Astrocyte (in vitro differentiated cells and primary cell): ENCODE results near the gene TBC1D9. TPM values are rescaled to one million over a fixed set of nuclear protein-coding genes. Genes with fewer than 3 reads are reported as not detected.

ENCODE experiments used
- DNase-seq: peaks from one replicate; pipeline ENCODE4 v3.0.0-alpha.2; 2010; ENCODE audit warnings: low read depth
- FAIRE-seq: peaks from 2 replicates; lab custom pipeline; 2011; peaks lifted over from hg19 to GRCh38; lab: Jason Lieb, UNC
- H2AFZ ChIP-seq: 2 replicates; pipeline ENCODE4 v1.6.0; 2012; ENCODE audit warnings: low read depth, low read length, inconsistent platforms
- H3K27ac ChIP-seq: 2 replicates; pipeline ENCODE4 v1.5.1; 2011; ENCODE audit warnings: low read depth, low read length, inconsistent platforms
- H3K27me3 ChIP-seq: 2 replicates; pipeline ENCODE4 v1.6.0; 2011; ENCODE audit warnings: low read length, inconsistent platforms; ENCODE audit not compliant: insufficient read depth
- H3K36me3 ChIP-seq: 2 replicates; pipeline ENCODE4 v1.5.1; 2011; ENCODE audit warnings: low read length, inconsistent platforms; ENCODE audit not compliant: insufficient read depth
- H3K4me1 ChIP-seq: 2 replicates; pipeline ENCODE4 v1.5.1; 2011; ENCODE audit warnings: low read length, inconsistent platforms; ENCODE audit not compliant: insufficient read depth
- H3K4me2 ChIP-seq: 2 replicates; pipeline ENCODE4 v1.6.0; 2012; ENCODE audit warnings: low read length, inconsistent platforms
- H3K4me3 ChIP-seq: 2 replicates; pipeline ENCODE4 v1.5.1; 2011; ENCODE audit warnings: low read depth, mild to moderate bottlenecking, low read length, inconsistent platforms; ENCODE audit not compliant: insufficient read depth
- H3K79me2 ChIP-seq: 2 replicates; pipeline ENCODE4 v1.6.0; 2012; ENCODE audit warnings: mild to moderate bottlenecking, low read length, inconsistent platforms; ENCODE audit not compliant: insufficient read depth
- H3K9ac ChIP-seq: 2 replicates; pipeline ENCODE4 v1.6.0; 2012; ENCODE audit warnings: mild to moderate bottlenecking, low read length, inconsistent platforms
- H3K9me3 ChIP-seq: 2 replicates; pipeline ENCODE4 v1.5.1; 2012; ENCODE audit warnings: low read depth, mild to moderate bottlenecking, low read length, inconsistent platforms; ENCODE audit not compliant: insufficient read depth
- H4K20me1 ChIP-seq: 2 replicates; pipeline ENCODE4 v1.6.0; 2012; ENCODE audit warnings: low read length, inconsistent platforms; ENCODE audit not compliant: insufficient read depth
- H3K27ac Mint-ChIP-seq: one replicate; pipeline ENCODE4 v1.8.0; 2021; ENCODE audit warnings: mild to moderate bottlenecking, mixed read lengths; ENCODE audit not compliant: unreplicated experiment
- H3K27me3 Mint-ChIP-seq: one replicate; pipeline ENCODE4 v1.8.0; 2021; ENCODE audit warnings: low read depth, mixed read lengths; ENCODE audit not compliant: unreplicated experiment
- H3K36me3 Mint-ChIP-seq: one replicate; pipeline ENCODE4 v1.8.0; 2021; ENCODE audit warnings: low read depth, mixed read lengths; ENCODE audit not compliant: unreplicated experiment
- H3K4me1 Mint-ChIP-seq: one replicate; pipeline ENCODE4 v1.8.0; 2021; ENCODE audit warnings: low read depth, mixed read lengths; ENCODE audit not compliant: unreplicated experiment
- H3K4me3 Mint-ChIP-seq: one replicate; pipeline ENCODE4 v1.8.0; 2021; ENCODE audit warnings: mild to moderate bottlenecking, moderate library complexity, mixed read lengths; ENCODE audit not compliant: unreplicated experiment
- H3K9me3 Mint-ChIP-seq: one replicate; pipeline ENCODE4 v1.8.0; 2021; ENCODE audit warnings: mild to moderate bottlenecking, mixed read lengths; ENCODE audit not compliant: unreplicated experiment
- EZH2 ChIP-seq: IDR thresholded peaks from 2 replicates; pipeline ENCODE4 v1.6.1; 2012; ENCODE audit warnings: mild to moderate bottlenecking, low read length, inconsistent platforms; ENCODE audit not compliant: insufficient read depth
- total RNA-seq: library from RNA; stranded (reverse); gene quantifications from 2 replicates; pipeline ENCODE4 v1.2.1, GENCODE V29; 2021
- TF ChIP-seq, protein P1 (sequence below): IDR thresholded peaks from 2 replicates; pipeline ENCODE4 v1.5.1; 2011; ENCODE audit warnings: low read depth, mild to moderate bottlenecking, inconsistent platforms, low read length, moderate library complexity; ENCODE audit not compliant: insufficient read depth

The TBC1D9 gene
- total RNA-seq, 1 donor from 2014 or later, result 31.6 TPM

GRCh38 chr4:140659943-140660700 lies 96.1 kb downstream of the TBC1D9 start:
- H3K4me1 ChIP-seq, result no peaks in the 10 kb centered on the region
- no peak for FAIRE-seq
- no peak overlapping the region for H3K4me3 ChIP-seq
- peaks cover 27% of the 10 kb centered on the region for H3K36me3 Mint-ChIP-seq
- no peaks in the 10 kb centered on the region for H3K79me2 ChIP-seq
- no peak overlapping the region for H2AFZ ChIP-seq
- no peaks in the 10 kb centered on the region for H3K27me3 Mint-ChIP-seq
- no peaks in the 10 kb centered on the region for H4K20me1 ChIP-seq
- TF ChIP-seq, protein P1, sequence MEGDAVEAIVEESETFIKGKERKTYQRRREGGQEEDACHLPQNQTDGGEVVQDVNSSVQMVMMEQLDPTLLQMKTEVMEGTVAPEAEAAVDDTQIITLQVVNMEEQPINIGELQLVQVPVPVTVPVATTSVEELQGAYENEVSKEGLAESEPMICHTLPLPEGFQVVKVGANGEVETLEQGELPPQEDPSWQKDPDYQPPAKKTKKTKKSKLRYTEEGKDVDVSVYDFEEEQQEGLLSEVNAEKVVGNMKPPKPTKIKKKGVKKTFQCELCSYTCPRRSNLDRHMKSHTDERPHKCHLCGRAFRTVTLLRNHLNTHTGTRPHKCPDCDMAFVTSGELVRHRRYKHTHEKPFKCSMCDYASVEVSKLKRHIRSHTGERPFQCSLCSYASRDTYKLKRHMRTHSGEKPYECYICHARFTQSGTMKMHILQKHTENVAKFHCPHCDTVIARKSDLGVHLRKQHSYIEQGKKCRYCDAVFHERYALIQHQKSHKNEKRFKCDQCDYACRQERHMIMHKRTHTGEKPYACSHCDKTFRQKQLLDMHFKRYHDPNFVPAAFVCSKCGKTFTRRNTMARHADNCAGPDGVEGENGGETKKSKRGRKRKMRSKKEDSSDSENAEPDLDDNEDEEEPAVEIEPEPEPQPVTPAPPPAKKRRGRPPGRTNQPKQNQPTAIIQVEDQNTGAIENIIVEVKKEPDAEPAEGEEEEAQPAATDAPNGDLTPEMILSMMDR, result no peak
- no peak for TF ChIP-seq EZH2
- no peak overlapping the region for H3K27ac ChIP-seq
- DNase-seq, result peak; percentile 33
- H3K27me3 ChIP-seq, result no peaks in the 10 kb centered on the region
- peaks cover 48% of the 10 kb centered on the region for H3K36me3 ChIP-seq
- no peak overlapping the region for H3K4me2 ChIP-seq
- H3K9me3 ChIP-seq, result no peaks in the 10 kb centered on the region
- no peaks in the 10 kb centered on the region for H3K9me3 Mint-ChIP-seq
- H3K4me3 Mint-ChIP-seq, result no peak overlapping the region
- H3K4me1 Mint-ChIP-seq, result peaks cover 10% of the 10 kb centered on the region
- no peak overlapping the region for H3K27ac Mint-ChIP-seq
- no peak overlapping the region for H3K9ac ChIP-seq

DNA sequence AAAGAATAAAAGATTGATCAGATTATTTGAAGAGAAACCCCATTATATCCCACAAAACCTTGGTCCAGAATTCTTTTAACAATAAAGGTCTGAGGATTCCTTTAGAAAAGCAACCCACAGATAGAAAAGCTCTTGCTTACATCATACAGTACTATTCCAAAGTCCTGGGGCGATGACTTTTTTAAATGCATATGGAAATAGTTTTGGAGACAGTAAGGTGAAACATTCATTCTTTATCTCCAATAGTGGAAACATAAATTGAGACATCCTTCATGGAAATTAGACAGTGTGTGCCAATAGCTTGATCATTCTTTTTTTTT lies 101.7 kb downstream of the TBC1D9 start:
- no peak overlapping the region for H3K4me3 Mint-ChIP-seq
- peak; percentile 14 for DNase-seq
- TF ChIP-seq EZH2, result no peak
- TF ChIP-seq, protein P1, result no peak
- H4K20me1 ChIP-seq, result no peaks in the 10 kb centered on the region
- peak overlapping the region; percentile 96 for H3K27ac Mint-ChIP-seq
- peak overlapping the region; percentile 51 for H3K4me2 ChIP-seq
- H3K27ac ChIP-seq, result no peak overlapping the region
- H3K36me3 Mint-ChIP-seq, result peaks cover 20% of the 10 kb centered on the region
- peaks cover 30% of the 10 kb centered on the region for H3K36me3 ChIP-seq
- H3K27me3 ChIP-seq, result no peaks in the 10 kb centered on the region
- no peak for FAIRE-seq
- H3K4me1 ChIP-seq, result peaks cover 6% of the 10 kb centered on the region
- H3K9me3 Mint-ChIP-seq, result no peaks in the 10 kb centered on the region
- no peak overlapping the region for H2AFZ ChIP-seq
- H3K4me3 ChIP-seq, result no peak overlapping the region
- H3K9me3 ChIP-seq, result no peaks in the 10 kb centered on the region
- peaks cover 16% of the 10 kb centered on the region for H3K4me1 Mint-ChIP-seq
- H3K9ac ChIP-seq, result no peak overlapping the region
- no peaks in the 10 kb centered on the region for H3K27me3 Mint-ChIP-seq
- H3K79me2 ChIP-seq, result no peaks in the 10 kb centered on the region
